HepG2 (cell line): Measurements from ENCODE around the gene PDZD2. TPM values are rescaled to one million over a fixed set of nuclear protein-coding genes. Genes with fewer than 3 reads are reported as not detected.

Experiments used
- ATAC-seq: fragments of 200-7000 bp; cut with Tn5 transposase; 3 replicates; pipeline ENCODE4 v1.9.1; 2020; ENCODE audit warnings: mild to moderate bottlenecking, moderate library complexity
- BruUV-seq: library from RNA; stranded (reverse); fragments of 400-500 nt; replicated peaks from 2 replicates; lab custom pipeline; 2021; lab: Mats Ljungman, UMichigan
- CTCF ChIA-PET: fragments of 300-600 bp; formaldehyde crosslinking; extraction: SDS; loops from one replicate; lab custom pipeline; 2021; ENCODE audit warnings: low total read pairs, inconsistent platforms, low intra/inter-chr PET ratio; lab: Yijun Ruan, JAX
- POLR2A ChIA-PET: fragments of 350-600 bp; sonication (Branson Sonifier 250); formaldehyde crosslinking; loops from one replicate; lab custom pipeline; 2020; ENCODE audit warnings: antibody characterized with exemption, inconsistent platforms; lab: Yijun Ruan, JAX
- DNase-seq: peaks from one replicate; pipeline ENCODE4 v3.0.0-alpha.2; 2015; ENCODE audit warnings: low spot score
- FAIRE-seq: peaks from 3 replicates; lab custom pipeline; 2011; peaks lifted over from hg19 to GRCh38; lab: Jason Lieb, UNC
- H2AFZ ChIP-seq: one replicate; pipeline ENCODE4 v1.6.1; 2011; ENCODE audit warnings: low read length, inconsistent platforms
- H3K27ac ChIP-seq: fragments of 300-600 bp; 3 replicates; pipeline ENCODE4 v1.8.0; 2011; ENCODE audit warnings: mixed run types, mild to moderate bottlenecking, mixed read lengths, low read length, inconsistent platforms; ENCODE audit not compliant: insufficient read depth; ENCODE audit errors: extremely low read length
- H3K27me3 ChIP-seq, 2 experiments: fragments of 200-600 bp in 1 of 2; 2 replicates in 1 of 2; 3 replicates in 1 of 2; pipeline versions ENCODE4 v1.6.0 to v1.8.0; 2011; ENCODE audit warnings: low read length in 2 of 2, mild to moderate bottlenecking in 2 of 2, moderate library complexity in 2 of 2, inconsistent platforms in 1 of 2; ENCODE audit not compliant: insufficient read depth in 2 of 2, control insufficient read depth in 1 of 2
- H3K36me3 ChIP-seq, 2 experiments: fragments of 200-600 bp in 1 of 2; replicated peaks in 1 of 2; 2 replicates in 1 of 2; 3 replicates in 1 of 2; pipeline versions ENCODE4 v1.5.1 to v1.8.0; 2011; ENCODE audit warnings: low read length in 2 of 2, inconsistent platforms in 1 of 2; ENCODE audit not compliant: insufficient read depth in 2 of 2, control insufficient read depth in 1 of 2
- H3K4me1 ChIP-seq: 2 replicates; pipeline ENCODE4 v1.5.1; 2012; ENCODE audit warnings: low read length, inconsistent platforms; ENCODE audit not compliant: insufficient read depth
- H3K4me2 ChIP-seq: 2 replicates; pipeline ENCODE4 v1.6.0; 2011; ENCODE audit warnings: low read depth, low read length, inconsistent platforms
- H3K4me3 ChIP-seq, 3 experiments: fragments of 200-600 bp in 1 of 3; sonication (generic), shearing (Covaris generic) in 1 of 3; replicated peaks in 1 of 3; 2 replicates each; pipeline ENCODE4 v1.5.1; 2011 to 2016; ENCODE audit warnings: low read length in 3 of 3, inconsistent platforms in 2 of 3, low read depth in 2 of 3, mild to moderate bottlenecking in 2 of 3, control low read depth in 1 of 3, mixed read lengths in 1 of 3; ENCODE audit not compliant: insufficient read depth in 1 of 3
- H3K79me2 ChIP-seq: one replicate; pipeline ENCODE4 v1.6.1; 2011; ENCODE audit warnings: low read length, inconsistent platforms; ENCODE audit not compliant: insufficient read depth
- H3K9ac ChIP-seq: 2 replicates; pipeline ENCODE4 v1.6.0; 2011; ENCODE audit warnings: mild to moderate bottlenecking, low read depth, low read length, inconsistent platforms; ENCODE audit not compliant: insufficient read depth
- H3K9me3 ChIP-seq: 2 replicates; pipeline ENCODE4 v1.5.1; 2012; ENCODE audit warnings: mild to moderate bottlenecking, low read length
- H4K20me1 ChIP-seq: 2 replicates; pipeline ENCODE4 v1.6.0; 2011; ENCODE audit warnings: inconsistent platforms, mild to moderate bottlenecking, low read length, moderate library complexity; ENCODE audit not compliant: insufficient read depth
- ATAD3A ChIP-seq: sonication (generic); formaldehyde crosslinking; IDR thresholded peaks from 2 replicates; pipeline ENCODE4 v1.4.0; 2020; ENCODE audit warnings: missing genetic modification reagents
- CBFB ChIP-seq: sonication (generic); formaldehyde crosslinking; IDR thresholded peaks from 2 replicates; pipeline ENCODE4 v1.4.0; 2020; ENCODE audit warnings: missing genetic modification reagents
- ESRRA ChIP-seq: sonication (generic); formaldehyde crosslinking; IDR thresholded peaks from 2 replicates; pipeline ENCODE4 v1.5.1; 2020; ENCODE audit warnings: mild to moderate bottlenecking, low read depth, missing genetic modification reagents
- GLI4 ChIP-seq: sonication (generic); formaldehyde crosslinking; IDR thresholded peaks from 2 replicates; pipeline ENCODE4 v1.5.1; 2020; ENCODE audit warnings: missing genetic modification reagents, mild to moderate bottlenecking, moderate library complexity, borderline replicate concordance
- NFKBIZ ChIP-seq: IDR thresholded peaks from 2 replicates; pipeline ENCODE4 v1.6.1; 2018; ENCODE audit warnings: missing genetic modification reagents, missing compliant biosample characterization
- PHF5A ChIP-seq: IDR thresholded peaks from one replicate; pipeline ENCODE4 v1.6.1; 2018; ENCODE audit warnings: low read depth, missing genetic modification reagents; ENCODE audit not compliant: unreplicated experiment
- RARG ChIP-seq: sonication (generic); formaldehyde crosslinking; IDR thresholded peaks from 2 replicates; pipeline ENCODE4 v1.4.0; 2020; ENCODE audit warnings: low read depth, mild to moderate bottlenecking, missing genetic modification reagents
- SNAPC2 ChIP-seq: sonication (generic); formaldehyde crosslinking; IDR thresholded peaks from 2 replicates; pipeline ENCODE4 v1.8.1; 2022; ENCODE audit warnings: mild to moderate bottlenecking, missing genetic modification reagents
- TBX3 ChIP-seq: fragments of 450-650 bp; IDR thresholded peaks from 2 replicates; pipeline ENCODE4 v1.6.1; 2017; ENCODE audit warnings: antibody characterized with exemption, mild to moderate bottlenecking, inconsistent platforms, borderline replicate concordance
- THAP8 ChIP-seq: sonication (generic); formaldehyde crosslinking; IDR thresholded peaks from 2 replicates; pipeline ENCODE4 v1.5.1; 2020; ENCODE audit warnings: missing genetic modification reagents, mild to moderate bottlenecking, borderline replicate concordance
- ZC3H4 ChIP-seq: sonication (generic); formaldehyde crosslinking; IDR thresholded peaks from 2 replicates; pipeline ENCODE4 v1.4.0; 2020; ENCODE audit warnings: missing genetic modification reagents, borderline replicate concordance
- ZEB1 ChIP-seq: IDR thresholded peaks from 2 replicates; pipeline ENCODE4 v1.6.1; 2012; ENCODE audit warnings: mild to moderate bottlenecking, low read depth, inconsistent platforms; ENCODE audit not compliant: insufficient replicate concordance
- ZFP36L2 ChIP-seq: sonication (generic); formaldehyde crosslinking; IDR thresholded peaks from 2 replicates; pipeline ENCODE4 v1.4.0; 2020; ENCODE audit warnings: missing genetic modification reagents
- ZNF382 ChIP-seq: sonication (generic); formaldehyde crosslinking; IDR thresholded peaks from 2 replicates; pipeline ENCODE4 v1.5.0; 2020; ENCODE audit warnings: missing genetic modification reagents, mild to moderate bottlenecking, borderline replicate concordance
- ZNF577 ChIP-seq: sonication (generic); formaldehyde crosslinking; IDR thresholded peaks from 2 replicates; pipeline ENCODE4 v1.4.0; 2020; ENCODE audit warnings: mild to moderate bottlenecking, low read depth, missing genetic modification reagents, borderline replicate concordance
- ZNF773 ChIP-seq: sonication (generic); formaldehyde crosslinking; IDR thresholded peaks from 2 replicates; pipeline ENCODE4 v1.4.0; 2020; ENCODE audit warnings: missing genetic modification reagents, borderline replicate concordance
- ZZZ3 ChIP-seq: sonication (generic); formaldehyde crosslinking; IDR thresholded peaks from 2 replicates; pipeline ENCODE4 v1.4.0; 2020; ENCODE audit warnings: missing genetic modification reagents, mild to moderate bottlenecking, borderline replicate concordance
- WGBS: methylation state at CpG from one replicate; pipeline ENCODE4 v1.1.6; 2017; ENCODE audit warnings: low lambda C conversion rate; 5-methylcytosine and 5-hydroxymethylcytosine counted together
- in situ Hi-C: cut with HindIII; loops from 2 replicates; pipeline ENCODE4 v1.10.0; 2017; ENCODE audit warnings: low pct_unique_long_range_greater_than_20kb; ENCODE audit not compliant: extremely low pct_ligation_motif_present
- intact Hi-C: fragments of 100-400 bp; cut with micrococcal nuclease; formaldehyde crosslinking; loops from one replicate; pipeline ENCODE4 v1.10.0; 2022; ENCODE audit not compliant: unreplicated experiment
- polyA plus RNA-seq, 8 experiments: library from polyadenylated mRNA; depleted of rRNA in 3 of 8; stranded (reverse) in 7 of 8; unstranded in 1 of 8; fragments of >200 nt; fragmentation: Illumina TruSeq in 4 of 8; extraction: Trizol in 4 of 8; gene quantifications; 2 replicates each; pipeline versions ENCODE4 v1.2.1 to v1.2.3, GENCODE V29; 2011 to 2016; ENCODE audit warnings: low read depth in 4 of 8, missing spikeins in 1 of 8, mixed read lengths in 1 of 8; ENCODE audit not compliant: insufficient read depth in 1 of 8
- total RNA-seq, 5 experiments: library from RNA; depleted of rRNA; stranded (reverse); fragments of >200 nt; fragmentation: Illumina TruSeq; extraction: Trizol; gene quantifications; 2 replicates each; pipeline ENCODE4 v1.2.3, GENCODE V29; 2016; ENCODE audit warnings: low read depth in 1 of 5
- TF ChIP-seq, protein P1 (sequence below): sonication (generic); formaldehyde crosslinking; IDR thresholded peaks from 2 replicates; pipeline ENCODE4 v1.5.1; 2020; ENCODE audit warnings: missing genetic modification reagents, mild to moderate bottlenecking, borderline replicate concordance
- TF ChIP-seq, protein P2 (sequence below): sonication (generic); formaldehyde crosslinking; IDR thresholded peaks from 2 replicates; pipeline ENCODE4 v1.5.1; 2020; ENCODE audit warnings: missing genetic modification reagents, mild to moderate bottlenecking, borderline replicate concordance

PDZD2 gene
- total and polyA plus RNA-seq, 2 of the 13 experiments (the other 11 are each of a cell fraction or from before 2014, with no cell fraction given), result 0.04 TPM; not detected in 1

DNA sequence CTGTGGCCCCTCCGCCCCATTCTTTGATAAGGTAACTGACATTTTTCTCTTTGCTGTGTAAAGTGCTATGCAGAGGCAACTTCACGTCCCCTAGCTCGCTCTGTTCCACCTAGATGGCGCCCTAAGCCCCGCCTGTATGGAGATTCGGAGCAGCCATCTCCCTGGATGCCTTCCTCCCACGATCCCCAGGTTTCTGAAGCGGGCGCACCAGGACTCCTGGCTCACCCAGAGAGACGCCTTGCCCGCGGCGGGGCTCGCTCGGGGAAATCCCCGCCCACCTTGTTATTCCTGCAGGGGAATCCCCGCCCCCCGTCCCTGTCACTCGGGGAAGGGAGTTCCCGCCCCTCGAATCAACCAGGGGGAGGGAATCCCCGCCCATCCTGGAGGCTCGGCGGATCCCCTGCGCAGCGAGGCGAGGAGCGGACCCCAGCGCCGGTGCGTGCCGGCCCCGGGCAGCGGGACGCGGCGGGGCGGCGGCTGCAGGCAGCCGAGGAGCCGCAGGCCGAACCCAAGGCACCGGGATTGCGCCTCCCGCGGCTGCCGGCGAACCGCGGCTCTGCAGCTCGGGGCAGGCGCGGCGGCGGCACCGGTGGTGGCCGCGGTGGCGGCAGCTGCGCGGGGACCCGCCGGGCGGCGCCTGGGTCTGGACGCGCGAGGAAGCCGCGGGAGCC is at the start of gene PDZD2 (continued):
- no peak for TF ChIP-seq TBX3
- TF ChIP-seq, all 625 proteins: peak for 16

DNA sequence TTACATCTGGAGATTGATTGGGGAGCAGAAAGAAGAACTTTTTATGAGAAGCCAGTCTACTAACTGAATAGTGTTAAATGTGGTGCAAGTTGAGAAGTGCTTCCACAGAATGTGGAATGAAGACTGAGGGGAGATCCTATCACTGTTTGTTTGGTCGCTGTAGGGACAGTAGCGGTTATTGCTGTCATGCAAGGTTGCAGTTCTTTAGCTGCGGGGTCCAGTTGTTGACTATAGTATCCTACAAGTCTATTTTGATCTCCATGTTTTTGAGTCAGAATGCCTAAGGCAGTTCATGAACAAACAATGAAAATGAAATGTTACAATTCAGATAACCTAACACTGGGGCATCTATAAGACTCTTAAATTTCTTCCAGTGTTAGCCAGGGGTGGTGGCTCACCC is 45.3 kb upstream of the PDZD2 start:
- H3K27me3 ChIP-seq, result peaks cover 0 to 15% of the 10 kb centered on the region in 2 experiments; a peak in 2 of 5 replicates
- intact Hi-C loops (no loop called here), in situ Hi-C loops (no loop called here)
- H2AFZ ChIP-seq, result no peak overlapping the region
- no peak for ATAC-seq
- ChIA-PET CTCF (no interaction called here), POLR2A (no interaction called here)
- H3K9ac ChIP-seq, result no peak overlapping the region
- no peaks in the 10 kb centered on the region for H3K9me3 ChIP-seq
- WGBS, result 0% methylated on average over 3 of the region's 3 CpGs
- DNase-seq, result no peak
- H3K4me1 ChIP-seq, result no peaks in the 10 kb centered on the region
- H4K20me1 ChIP-seq, result no peaks in the 10 kb centered on the region
- H3K79me2 ChIP-seq, result no peaks in the 10 kb centered on the region
- H3K4me3 ChIP-seq, result no peak overlapping the region
- H3K27ac ChIP-seq, result no peak overlapping the region
- no peak for TF ChIP-seq ESRRA
- TF ChIP-seq, protein P1, sequence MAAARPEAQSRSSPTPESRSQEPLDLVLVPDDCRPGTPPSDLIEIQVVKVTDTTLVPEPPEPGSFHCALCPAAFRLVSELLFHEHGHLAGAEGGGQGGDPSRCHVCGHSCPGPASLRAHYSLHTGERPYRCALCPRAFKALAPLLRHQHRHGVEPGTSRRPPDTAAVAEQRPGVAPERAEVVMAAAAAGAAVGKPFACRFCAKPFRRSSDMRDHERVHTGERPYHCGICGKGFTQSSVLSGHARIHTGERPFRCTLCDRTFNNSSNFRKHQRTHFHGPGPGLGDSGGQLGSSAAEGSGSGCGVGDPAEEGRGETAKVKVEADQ (CRISPR knock-in tag), result no peak
- TF ChIP-seq ZNF382 (CRISPR knock-in tag), result no peak
- TF ChIP-seq ZC3H4, result no peak
- TF ChIP-seq ATAD3A (CRISPR knock-in tag), result no peak
- TF ChIP-seq, protein P2, sequence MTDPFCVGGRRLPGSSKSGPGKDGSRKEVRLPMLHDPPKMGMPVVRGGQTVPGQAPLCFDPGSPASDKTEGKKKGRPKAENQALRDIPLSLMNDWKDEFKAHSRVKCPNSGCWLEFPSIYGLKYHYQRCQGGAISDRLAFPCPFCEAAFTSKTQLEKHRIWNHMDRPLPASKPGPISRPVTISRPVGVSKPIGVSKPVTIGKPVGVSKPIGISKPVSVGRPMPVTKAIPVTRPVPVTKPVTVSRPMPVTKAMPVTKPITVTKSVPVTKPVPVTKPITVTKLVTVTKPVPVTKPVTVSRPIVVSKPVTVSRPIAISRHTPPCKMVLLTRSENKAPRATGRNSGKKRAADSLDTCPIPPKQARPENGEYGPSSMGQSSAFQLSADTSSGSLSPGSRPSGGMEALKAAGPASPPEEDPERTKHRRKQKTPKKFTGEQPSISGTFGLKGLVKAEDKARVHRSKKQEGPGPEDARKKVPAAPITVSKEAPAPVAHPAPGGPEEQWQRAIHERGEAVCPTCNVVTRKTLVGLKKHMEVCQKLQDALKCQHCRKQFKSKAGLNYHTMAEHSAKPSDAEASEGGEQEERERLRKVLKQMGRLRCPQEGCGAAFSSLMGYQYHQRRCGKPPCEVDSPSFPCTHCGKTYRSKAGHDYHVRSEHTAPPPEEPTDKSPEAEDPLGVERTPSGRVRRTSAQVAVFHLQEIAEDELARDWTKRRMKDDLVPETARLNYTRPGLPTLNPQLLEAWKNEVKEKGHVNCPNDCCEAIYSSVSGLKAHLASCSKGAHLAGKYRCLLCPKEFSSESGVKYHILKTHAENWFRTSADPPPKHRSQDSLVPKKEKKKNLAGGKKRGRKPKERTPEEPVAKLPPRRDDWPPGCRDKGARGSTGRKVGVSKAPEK (CRISPR knock-in tag), result no peak
- TF ChIP-seq SNAPC2 (CRISPR knock-in tag), result no peak
- no peak for TF ChIP-seq RARG (CRISPR knock-in tag)
- TF ChIP-seq ZNF577 (CRISPR knock-in tag), result no peak
- no peak for TF ChIP-seq GLI4 (CRISPR knock-in tag)
- TF ChIP-seq NFKBIZ, result no peak
- TF ChIP-seq PHF5A (CRISPR knock-in tag), result no peak
- TF ChIP-seq ZNF773 (CRISPR knock-in tag), result no peak
- TF ChIP-seq THAP8, result no peak
- no peak for TF ChIP-seq CBFB (CRISPR knock-in tag)
- no peak for TF ChIP-seq ZFP36L2 (CRISPR knock-in tag)
- TF ChIP-seq ZEB1, result no peak
- no peak for TF ChIP-seq ZZZ3 (CRISPR knock-in tag)
- H3K4me2 ChIP-seq, result no peak overlapping the region
- BruUV-seq, result no TSS peak
- no peak for FAIRE-seq
- H3K36me3 ChIP-seq, result no peaks in the 10 kb centered on the region
